SK-MEL-5 (cell line): Measurements from ENCODE around the gene PDZRN4. TPM values are rescaled to one million over a fixed set of nuclear protein-coding genes. Genes with fewer than 3 reads are reported as not detected.
"Not testable (repeated sequence)": the region's sequence is repeated elsewhere in the genome, so short reads cannot be mapped to it uniquely, and the experiment has no call there.

Source experiments
- DNase-seq: peaks from one replicate; pipeline ENCODE4 v3.0.0-alpha.2; 2016; ENCODE audit warnings: low read depth, low spot score
- in situ Hi-C: cut with HindIII; loops from 2 replicates; pipeline ENCODE4 v1.10.0; 2016; ENCODE audit warnings: low sequenced_read_pairs, high pct_unique_total_duplicates, low pct_unique_long_range_greater_than_20kb
- total RNA-seq: library from RNA; depleted of rRNA; stranded (reverse); fragments of >200 nt; shearing (Covaris generic); gene quantifications from 2 replicates; pipeline ENCODE4 v1.2.3, GENCODE V29; 2014

PDZRN4 gene
- total RNA-seq, 1 experiment from 2014 or later: not detected

- in situ Hi-C loops: not testable (repeated sequence)
Observed at GRCh38 chr12:41312451-41312850, 124.3 kb downstream of the PDZRN4 start.

GRCh38 chr12:41325336-41325735 is 137.2 kb downstream of the PDZRN4 start:
- DNase-seq: no peak
- in situ Hi-C loops: no loop called here

More at GRCh38 chr12:41312451-41312850, 124.3 kb downstream of the PDZRN4 start:
- not testable (repeated sequence) for DNase-seq

DNA sequence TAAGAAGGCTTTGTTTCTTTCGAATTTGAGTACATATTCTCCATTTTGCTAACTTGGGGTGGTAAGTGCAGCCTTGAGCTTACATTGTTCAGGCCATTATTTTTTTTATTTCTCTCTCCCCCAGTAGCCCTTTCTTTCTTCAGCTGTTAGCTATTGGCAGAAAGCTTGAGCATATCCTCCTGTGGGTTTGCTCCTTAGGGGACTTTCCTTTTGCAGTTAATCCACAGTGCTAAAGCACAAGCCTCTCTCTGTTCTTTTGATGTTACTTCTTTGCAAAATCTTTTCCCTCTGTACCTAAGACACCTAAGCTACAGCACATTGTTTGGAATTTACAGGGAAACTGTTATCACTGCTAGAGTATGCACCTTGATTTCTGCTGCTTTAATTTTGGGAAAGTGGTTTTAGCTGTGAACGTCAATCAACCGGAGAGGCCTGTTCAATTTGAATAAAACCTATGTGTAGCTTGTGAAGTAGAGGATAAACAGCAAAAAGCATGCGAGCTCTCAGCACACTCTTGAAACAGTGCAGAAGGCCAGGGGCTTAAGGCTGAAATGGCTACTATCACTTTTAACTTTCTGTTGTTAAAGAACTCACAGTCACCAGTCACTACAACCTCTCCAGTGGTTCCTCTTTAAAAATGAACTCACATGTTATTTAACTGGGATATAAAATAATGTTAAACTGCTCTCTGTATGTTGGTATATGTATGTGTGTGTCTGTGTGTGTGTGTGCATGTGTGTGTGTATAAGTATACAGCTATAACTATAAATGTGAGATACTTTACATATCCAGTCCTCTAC is 139.2 kb downstream of the PDZRN4 start:
- in situ Hi-C loops: no loop called here

GRCh38 chr12:41333974-41334373 is 145.9 kb downstream of the PDZRN4 start:
- in situ Hi-C loops: no loop called here
- DNase-seq: no peak

More for the DNA sequence above, 139.2 kb downstream of the PDZRN4 start:
- DNase-seq: no peak

GRCh38 chr12:41334390-41334789 is 146.3 kb downstream of the PDZRN4 start:
- in situ Hi-C loops: no loop called here
- DNase-seq: no peak

- DNase-seq: no peak
- in situ Hi-C loops: no loop called here
Observed at GRCh38 chr12:41336041-41336549, 148.0 kb downstream of the PDZRN4 start.

GRCh38 chr12:41339784-41340183 is 151.7 kb downstream of the PDZRN4 start:
- no peak for DNase-seq
- in situ Hi-C loops: no loop called here

DNA sequence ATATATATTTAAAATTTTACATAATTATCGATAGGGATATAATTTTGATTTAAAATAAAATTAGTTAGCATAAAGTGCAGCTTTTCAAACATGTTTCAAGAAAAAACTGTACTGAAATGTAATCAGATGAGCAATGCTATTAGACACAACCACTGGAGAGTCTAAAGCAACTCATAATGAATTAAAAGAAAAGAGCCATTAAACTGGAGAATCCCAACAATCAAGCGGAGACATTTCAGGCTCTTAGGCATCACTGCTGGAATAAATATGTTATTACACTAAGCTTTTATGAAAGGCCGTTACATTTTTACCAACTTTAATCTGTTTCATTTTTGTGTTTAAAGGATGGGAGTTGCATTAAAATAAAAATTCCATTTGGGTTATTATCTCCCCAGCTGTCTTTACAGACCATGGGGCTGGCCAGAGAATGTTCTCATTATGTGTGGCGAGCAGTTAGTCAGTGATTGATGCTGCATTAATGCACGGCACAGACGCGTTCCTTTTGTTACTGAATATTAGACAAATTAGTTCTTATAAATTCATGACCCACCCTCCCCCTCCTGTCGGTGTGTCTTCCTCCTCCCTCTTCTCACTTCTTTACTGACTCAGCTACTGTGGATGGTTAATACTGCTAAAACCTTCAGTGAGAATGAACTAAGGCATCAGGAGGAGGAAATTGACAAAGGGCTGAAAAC is 156.8 kb downstream of the PDZRN4 start:
- no peak for DNase-seq
- in situ Hi-C loops: no loop called here

DNA sequence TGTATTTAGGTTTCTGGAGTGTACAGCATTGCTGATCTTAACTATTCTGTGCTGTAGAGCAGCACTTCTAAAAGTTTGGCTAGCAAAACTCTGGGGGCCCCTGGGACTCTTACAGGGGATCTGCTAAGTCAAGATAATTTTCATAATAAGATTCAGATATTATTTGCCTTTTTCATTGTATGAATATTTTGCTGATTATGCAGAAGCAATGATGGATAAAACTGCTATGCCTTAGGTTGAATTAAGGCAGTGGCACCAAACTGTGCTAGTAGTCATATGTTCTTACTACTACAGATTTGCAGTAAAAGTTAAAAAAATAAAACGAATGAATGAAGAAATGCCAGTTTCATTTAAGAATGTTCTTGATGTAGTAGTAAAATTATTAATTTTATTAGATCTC is 160.1 kb downstream of the PDZRN4 start:
- in situ Hi-C loops: no loop called here
- DNase-seq: no peak

DNA sequence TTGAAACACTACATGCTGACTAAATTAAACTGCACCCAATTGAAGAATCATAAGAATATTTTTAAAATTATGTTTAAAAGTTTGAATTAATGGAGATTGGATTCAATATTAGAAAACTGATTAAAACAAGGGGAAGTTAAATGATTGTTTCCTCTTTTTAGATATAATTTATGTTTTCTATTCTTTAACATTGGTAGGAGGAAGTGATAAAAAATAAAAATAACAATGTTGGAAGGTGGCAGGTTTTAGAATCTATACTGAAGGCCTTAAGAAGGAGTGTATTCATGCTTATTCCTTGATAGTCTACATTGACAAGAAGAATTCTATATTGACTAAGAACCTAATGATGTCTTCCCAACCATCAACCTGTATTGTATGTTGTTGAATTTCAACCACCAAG is 168.1 kb downstream of the PDZRN4 start:
- no peak for DNase-seq
- in situ Hi-C loops: no loop called here

DNA sequence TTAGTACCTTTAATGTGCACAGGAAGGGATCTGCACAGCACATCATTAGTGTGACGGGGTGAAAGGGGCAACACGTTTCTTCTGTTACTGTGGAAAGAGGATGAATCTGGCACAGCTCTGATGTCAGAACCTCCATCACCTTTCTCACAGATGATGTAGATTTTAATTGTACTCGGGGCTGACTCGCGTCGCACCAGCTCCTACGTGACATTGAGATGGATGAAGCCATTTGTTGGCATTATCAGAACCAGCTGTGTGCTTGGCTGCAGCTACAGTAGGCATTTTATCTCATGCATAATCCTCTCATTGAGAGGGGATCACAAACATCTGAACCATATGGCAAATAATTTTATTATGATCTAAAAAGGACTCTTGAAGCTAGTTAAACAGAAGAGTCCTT is 173.6 kb downstream of the PDZRN4 start:
- DNase-seq: no peak
- in situ Hi-C loops: no loop called here

DNA sequence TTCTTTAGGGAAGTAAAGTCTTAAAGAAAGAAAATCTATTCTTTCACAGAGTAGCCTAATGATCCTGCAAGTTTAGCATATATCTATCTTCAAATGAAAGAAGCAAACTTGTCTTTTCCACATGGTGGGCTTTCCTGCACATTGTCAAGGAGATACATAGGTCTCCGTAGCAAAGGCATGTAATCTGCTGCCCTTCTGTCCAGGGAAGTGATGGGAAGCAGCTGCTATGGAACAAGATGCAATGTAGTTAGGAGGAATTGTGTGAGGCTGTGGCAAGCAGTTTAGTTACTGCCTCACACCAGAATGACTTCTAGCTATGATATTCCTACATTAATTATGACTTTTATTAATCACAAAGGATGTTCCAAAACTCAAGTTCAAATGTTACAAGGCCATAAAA is 174.4 kb downstream of the PDZRN4 start:
- in situ Hi-C loops: no loop called here
- DNase-seq: no peak

- in situ Hi-C loops: no loop called here
- no peak for DNase-seq
Observed at GRCh38 chr12:41362931-41363330, 174.8 kb downstream of the PDZRN4 start.

- in situ Hi-C loops: no loop called here
- no peak for DNase-seq
Observed at GRCh38 chr12:41364211-41364610, 176.1 kb downstream of the PDZRN4 start.

- in situ Hi-C loops: no loop called here
- DNase-seq: no peak
Observed at GRCh38 chr12:41365653-41366171, 177.6 kb downstream of the PDZRN4 start.

GRCh38 chr12:41367726-41368405 is 179.7 kb downstream of the PDZRN4 start:
- DNase-seq: peak; percentile 35
- in situ Hi-C loops: no loop called here

DNA sequence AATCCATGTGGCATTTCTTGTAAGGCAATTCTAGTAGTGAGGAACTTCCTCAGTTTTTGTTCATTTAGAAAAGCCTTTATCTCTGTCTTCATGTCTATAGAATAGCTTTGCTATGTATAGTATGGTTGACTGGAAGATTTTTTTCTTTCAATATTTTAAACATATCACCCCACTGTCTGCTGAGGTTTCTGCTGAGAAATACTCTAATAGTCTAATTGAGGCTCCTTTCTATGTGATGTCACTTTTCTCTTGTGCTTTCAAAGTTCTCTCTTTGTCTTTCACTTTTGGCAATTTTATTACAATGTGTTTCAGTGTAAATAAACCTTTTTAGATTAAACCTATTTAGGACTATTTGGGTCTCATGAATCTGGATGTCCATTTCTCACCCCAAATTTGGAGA is 192.8 kb downstream of the PDZRN4 start:
- DNase-seq: no peak
- in situ Hi-C loops: no loop called here

- in situ Hi-C loops: no loop called here
- DNase-seq: no peak
Observed at GRCh38 chr12:41402801-41403200, 214.7 kb downstream of the PDZRN4 start.
